Esophagus muscularis mucosa (tissue), 4 donors: ENCODE measurements around the gene PDGFA.

Experiments used
- EP300 ChIP-seq: sonication (generic); formaldehyde crosslinking; IDR thresholded peaks from one replicate; pipeline ENCODE4 v1.6.1; 2017; ENCODE audit warnings: antibody characterized with exemption
- POLR2A ChIP-seq: fragments of 450-650 bp; IDR thresholded peaks from one replicate; pipeline ENCODE4 v1.6.1; 2017; ENCODE audit warnings: antibody characterized with exemption, moderate library complexity, mild to moderate bottlenecking, low read depth
- POLR2AphosphoS5 ChIP-seq, 2 donors: sonication (generic); formaldehyde crosslinking; IDR thresholded peaks; one replicate each; pipeline ENCODE4 v1.6.1; 2017; ENCODE audit warnings: antibody characterized with exemption in 2 of 2
- TF ChIP-seq, protein P1 (sequence below), 3 experiments: fragments of 200-600 bp in 2 of 3; fragments of 450-650 bp in 1 of 3; sonication (generic) in 2 of 3; IDR thresholded peaks; one replicate each; pipeline ENCODE4 v1.5.1; 2017 to 2019; ENCODE audit warnings: antibody characterized with exemption in 3 of 3, mild to moderate bottlenecking in 2 of 3, moderate library complexity in 1 of 3

DNA sequence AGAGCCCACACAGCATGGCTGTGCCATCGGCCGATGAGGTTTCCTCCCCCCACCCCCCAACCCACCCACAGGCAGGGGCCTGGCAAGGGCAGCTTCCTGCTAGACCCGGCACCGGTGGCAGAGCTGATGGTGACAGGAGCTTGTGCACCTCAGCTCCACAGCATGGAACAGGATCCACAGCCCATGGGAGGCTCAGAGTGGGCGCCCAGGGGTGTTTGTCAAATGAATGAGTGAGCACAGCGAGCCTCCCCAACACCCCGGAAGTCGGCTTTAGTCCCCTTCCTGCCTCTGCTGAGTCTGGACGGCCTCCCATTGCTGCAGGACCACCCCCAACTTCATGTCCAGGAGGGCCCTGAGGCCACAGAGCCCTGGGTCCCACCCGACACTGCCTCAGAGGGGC lies 68.9 kb downstream of the PDGFA start:
- TF ChIP-seq, protein P1, sequence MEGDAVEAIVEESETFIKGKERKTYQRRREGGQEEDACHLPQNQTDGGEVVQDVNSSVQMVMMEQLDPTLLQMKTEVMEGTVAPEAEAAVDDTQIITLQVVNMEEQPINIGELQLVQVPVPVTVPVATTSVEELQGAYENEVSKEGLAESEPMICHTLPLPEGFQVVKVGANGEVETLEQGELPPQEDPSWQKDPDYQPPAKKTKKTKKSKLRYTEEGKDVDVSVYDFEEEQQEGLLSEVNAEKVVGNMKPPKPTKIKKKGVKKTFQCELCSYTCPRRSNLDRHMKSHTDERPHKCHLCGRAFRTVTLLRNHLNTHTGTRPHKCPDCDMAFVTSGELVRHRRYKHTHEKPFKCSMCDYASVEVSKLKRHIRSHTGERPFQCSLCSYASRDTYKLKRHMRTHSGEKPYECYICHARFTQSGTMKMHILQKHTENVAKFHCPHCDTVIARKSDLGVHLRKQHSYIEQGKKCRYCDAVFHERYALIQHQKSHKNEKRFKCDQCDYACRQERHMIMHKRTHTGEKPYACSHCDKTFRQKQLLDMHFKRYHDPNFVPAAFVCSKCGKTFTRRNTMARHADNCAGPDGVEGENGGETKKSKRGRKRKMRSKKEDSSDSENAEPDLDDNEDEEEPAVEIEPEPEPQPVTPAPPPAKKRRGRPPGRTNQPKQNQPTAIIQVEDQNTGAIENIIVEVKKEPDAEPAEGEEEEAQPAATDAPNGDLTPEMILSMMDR (IDR thresholded peaks at IDR 0.05) = no peak
- TF ChIP-seq EP300 (no peak), POLR2A (no peak), POLR2AphosphoS5 (IDR thresholded peaks at IDR 0.05) (no peak)
